Skin epidermis (tissue), 12 donors: ENCODE data around the gene ZBTB12.
"Not testable (repeated sequence)": the region's sequence is repeated elsewhere in the genome, so short reads cannot be mapped to it uniquely, and the experiment has no call there.

Experiments used
- H3K27ac ChIP-seq, 21 experiments: fragments of 200-600 bp; sonication (generic) in 11 of 21; one replicate each; pipeline ENCODE4 v1.5.0; 2020; ENCODE audit warnings: mild to moderate bottlenecking in 3 of 21, inconsistent platforms in 2 of 21, moderate library complexity in 2 of 21
- H3K4me3 ChIP-seq, 7 experiments: fragments of 200-600 bp; sonication (generic) in 2 of 7; one replicate each; pipeline ENCODE4 v1.5.0; 2020; ENCODE audit warnings: inconsistent platforms in 2 of 7, mild to moderate bottlenecking in 2 of 7, moderate library complexity in 1 of 7

Gene ZBTB12

DNA sequence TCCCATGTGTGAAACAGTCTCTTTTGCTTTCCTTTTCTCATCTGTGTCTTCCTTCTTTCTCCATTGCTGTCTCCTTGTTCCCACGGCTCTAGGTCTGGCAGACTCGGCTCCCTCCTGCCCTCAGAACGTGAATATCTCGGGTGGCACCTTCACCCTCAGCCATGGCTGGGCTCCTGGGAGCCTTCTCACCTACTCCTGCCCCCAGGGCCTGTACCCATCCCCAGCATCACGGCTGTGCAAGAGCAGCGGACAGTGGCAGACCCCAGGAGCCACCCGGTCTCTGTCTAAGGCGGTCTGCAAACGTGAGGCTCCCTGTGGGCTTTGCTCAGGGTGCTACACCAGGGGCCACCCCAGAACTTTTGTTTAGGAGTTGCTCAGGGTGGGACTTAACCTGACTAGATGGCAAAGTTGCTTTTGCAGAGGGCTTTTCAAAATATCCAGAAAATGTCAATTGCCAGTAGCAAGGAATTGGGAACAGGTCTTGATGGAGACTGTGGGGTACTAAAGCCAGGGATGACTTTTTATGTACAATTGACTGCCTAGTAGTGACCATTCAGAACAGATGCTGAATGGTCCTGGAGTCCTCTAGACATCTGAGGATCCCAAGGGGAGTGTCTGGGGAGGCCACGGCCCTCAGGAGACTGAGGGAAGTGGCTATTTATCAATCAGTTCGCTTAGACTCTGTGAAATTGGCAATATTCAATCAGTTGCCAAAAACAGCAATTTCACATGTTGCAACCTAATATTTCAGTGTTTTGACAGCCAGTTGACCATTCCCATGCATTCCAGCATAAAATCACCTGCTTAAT lies 26.2 kb upstream of the ZBTB12 start:
- H3K4me3 ChIP-seq, result peak overlapping the region in 3 of 7 experiments; percentile 6 to 34 (median 11)
- H3K27ac ChIP-seq, result peak overlapping the region in 11 of 21 experiments; percentile 8 to 76 (median 43)

DNA sequence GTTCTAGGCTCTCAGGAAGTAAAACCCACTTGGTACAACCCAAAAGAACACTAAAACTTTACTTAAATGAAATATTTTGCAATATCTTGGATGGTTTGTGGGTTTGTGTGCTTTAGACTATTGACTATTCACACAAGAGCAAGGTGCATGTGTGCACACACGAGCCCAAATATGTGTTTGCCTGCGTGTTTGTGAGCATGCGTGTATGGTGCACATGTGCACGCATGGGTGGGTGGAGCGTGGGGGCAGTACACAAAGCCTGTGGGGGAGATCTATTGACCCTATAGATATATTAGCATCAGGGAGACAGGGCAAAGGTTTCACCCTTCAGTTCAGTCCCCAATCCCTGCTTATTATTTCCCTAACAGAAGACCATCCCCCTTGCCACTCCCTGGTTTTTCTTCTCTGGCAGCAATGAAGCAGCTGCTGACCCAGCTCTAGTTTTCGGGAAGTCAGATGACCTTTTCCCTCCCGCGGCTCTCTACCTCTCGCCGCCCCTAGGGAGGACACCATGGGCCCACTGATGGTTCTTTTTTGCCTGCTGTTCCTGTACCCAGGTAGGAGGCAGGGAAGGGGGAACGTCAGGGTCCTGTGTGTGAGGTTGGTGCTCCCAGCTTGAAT lies 25.5 kb upstream of the ZBTB12 start, which contains the start of gene C2:
TSS of gene C2 (plus strand) at position 476 of the 621 bp plus-strand sequence. CDS start at position 512, 36 bp downstream.
- Histone ChIP-seq H3K27ac (peak within 1 kb of the TSS in 12 of 21 experiments; percentile 8 to 76 (median 39)), H3K4me3 (peak within 1 kb of the TSS in 3 of 7 experiments; percentile 6 to 34 (median 11))

DNA sequence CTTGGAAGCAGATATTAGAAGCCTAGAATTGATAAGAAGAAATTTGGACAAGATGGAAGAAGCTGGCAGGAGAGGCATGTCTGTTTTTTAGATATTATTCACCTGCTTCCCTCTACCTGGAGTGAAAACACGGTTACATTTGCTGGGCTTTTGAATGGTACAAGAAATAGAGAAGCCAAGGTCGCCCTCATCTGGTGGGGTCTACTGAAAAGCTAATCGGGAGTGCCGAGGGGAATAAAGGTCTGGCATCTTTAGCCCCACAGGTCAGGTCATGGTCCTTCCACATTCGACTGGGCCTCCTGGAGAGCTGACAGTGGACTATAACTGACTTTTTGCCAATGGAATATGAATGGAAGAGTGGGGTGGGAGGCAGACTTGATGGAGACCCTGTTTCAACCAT lies 21.1 kb upstream of the ZBTB12 start:
- Histone ChIP-seq H3K27ac (no peak overlapping the region), H3K4me3 (no peak overlapping the region)

DNA sequence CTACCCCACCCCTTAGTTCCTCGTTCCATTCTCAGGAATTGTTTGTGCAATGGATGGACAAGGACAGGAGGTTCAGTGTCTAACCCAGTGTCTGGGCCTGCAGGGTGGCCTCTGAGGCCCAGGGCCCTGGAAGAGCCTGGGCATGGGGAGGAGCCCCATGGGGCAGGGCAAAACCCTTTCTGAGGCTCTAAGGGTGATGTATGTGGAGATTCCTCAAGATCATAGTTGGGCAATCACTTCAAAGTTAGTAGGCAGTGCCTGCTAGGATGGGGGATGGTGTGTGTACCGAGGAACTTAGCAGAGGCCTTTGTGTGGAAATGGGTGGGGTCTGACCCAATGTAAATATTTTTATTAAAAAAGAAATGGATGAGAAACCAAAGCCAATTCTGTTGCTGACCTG lies 18.9 kb upstream of the ZBTB12 start:
- Histone ChIP-seq H3K4me3 (no peak overlapping the region), H3K27ac (no peak overlapping the region)

DNA sequence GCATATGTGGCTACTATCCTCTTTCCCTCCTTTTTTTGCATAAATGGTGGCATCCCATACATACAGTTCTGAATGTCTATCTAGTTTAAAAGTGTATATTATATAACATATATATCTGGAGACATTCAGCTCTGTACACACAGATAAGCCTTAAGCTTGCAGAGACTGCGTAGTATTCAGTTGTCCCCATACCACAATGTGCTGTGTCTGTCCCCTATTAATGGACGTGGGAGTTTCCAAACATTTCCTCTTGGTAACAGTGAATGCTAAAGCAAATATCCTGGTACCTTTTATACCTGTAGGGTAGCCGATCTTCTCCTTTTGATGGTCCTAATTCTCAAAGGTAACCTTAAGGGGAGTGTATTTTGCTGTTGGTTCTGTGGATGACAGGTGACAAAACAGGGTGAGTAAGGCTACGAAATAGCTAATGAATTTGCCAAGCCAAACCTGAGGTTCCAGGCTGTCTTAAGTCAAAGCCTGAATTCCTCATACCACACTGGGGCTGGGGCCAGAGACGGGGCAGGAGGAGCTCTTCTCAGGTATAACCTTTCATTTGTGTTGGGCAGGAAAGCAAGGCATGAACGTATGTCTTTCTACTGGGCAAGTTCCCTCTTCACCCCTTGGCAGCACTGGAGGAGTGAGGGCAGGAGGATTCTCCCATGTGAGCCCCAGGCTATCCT lies 17.9 kb upstream of the ZBTB12 start:
- Histone ChIP-seq H3K27ac (no peak overlapping the region), H3K4me3 (no peak overlapping the region)

DNA sequence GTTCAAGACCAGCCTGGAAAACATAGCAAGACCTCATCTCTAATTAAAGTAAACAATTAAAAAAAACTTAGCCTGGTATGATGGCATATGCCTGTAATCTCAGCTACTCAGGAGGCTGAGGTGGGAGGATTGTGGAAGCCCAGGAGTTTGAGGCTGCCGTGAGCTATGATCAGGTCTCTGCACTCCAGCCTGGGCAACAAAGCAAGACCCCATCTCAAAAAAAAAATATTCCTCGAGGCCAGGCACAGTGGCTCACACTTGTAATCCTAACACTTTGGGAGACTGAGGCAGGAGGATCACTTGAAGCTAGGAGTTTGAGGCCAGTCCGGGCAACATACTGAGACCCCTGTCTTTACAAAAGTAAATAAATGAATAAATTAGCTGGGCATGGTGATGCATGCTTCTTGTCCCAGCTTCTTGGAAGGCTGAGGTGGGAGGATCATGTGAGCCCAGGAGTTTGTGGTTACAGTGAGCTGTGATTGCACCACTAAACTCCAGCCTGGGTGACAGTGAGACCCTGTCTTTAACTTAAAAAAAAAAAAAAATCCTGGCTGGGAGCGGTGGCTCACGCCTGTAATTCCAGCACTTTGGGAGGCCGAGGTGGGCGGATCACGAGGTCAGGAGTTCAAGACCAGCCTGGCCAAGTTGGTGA lies 16.3 kb upstream of the ZBTB12 start:
- H3K4me3 ChIP-seq, result no peak overlapping the region
- H3K27ac ChIP-seq, result no peak overlapping the region

DNA sequence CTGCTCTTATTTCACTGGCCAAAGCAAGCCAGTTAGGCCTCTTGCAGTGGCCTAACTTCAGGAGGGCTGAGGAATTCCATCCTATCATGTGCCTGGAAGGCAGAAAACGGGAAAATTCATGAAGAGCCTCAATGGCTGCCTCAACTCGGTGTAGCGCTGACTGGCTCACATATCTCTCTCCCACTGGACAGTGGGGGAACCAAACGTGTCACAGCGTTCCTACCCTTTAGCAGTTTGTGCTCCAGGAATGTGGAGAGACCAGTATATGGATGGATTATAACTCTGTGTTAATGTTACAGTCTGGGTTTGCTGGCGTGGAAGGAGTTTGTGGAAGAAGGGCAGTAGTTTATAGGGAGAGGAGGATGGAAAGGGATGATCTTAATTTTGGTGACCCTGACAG lies 13.9 kb upstream of the ZBTB12 start:
- Histone ChIP-seq H3K27ac (no peak overlapping the region), H3K4me3 (no peak overlapping the region)

DNA sequence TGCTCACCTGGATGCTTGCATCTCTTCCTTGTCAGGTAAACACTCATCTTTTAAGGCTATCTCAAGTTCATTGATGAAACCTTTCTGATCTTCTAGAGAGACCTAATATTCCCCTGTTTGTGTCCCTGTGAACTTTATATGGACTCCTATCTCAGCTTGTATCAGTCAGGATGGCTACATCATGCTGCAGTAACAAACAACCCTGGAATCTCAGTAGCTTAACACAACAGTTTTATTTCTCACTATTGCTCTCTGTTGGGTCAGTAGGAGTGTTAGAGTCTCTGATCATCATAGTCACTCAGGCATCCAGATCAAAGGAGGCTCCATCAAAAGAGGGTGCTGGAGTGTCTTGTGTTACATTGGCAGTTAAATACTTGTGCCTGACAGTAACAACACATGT lies 13.5 kb upstream of the ZBTB12 start:
- no peak overlapping the region for H3K4me3 ChIP-seq
- no peak overlapping the region for H3K27ac ChIP-seq

DNA sequence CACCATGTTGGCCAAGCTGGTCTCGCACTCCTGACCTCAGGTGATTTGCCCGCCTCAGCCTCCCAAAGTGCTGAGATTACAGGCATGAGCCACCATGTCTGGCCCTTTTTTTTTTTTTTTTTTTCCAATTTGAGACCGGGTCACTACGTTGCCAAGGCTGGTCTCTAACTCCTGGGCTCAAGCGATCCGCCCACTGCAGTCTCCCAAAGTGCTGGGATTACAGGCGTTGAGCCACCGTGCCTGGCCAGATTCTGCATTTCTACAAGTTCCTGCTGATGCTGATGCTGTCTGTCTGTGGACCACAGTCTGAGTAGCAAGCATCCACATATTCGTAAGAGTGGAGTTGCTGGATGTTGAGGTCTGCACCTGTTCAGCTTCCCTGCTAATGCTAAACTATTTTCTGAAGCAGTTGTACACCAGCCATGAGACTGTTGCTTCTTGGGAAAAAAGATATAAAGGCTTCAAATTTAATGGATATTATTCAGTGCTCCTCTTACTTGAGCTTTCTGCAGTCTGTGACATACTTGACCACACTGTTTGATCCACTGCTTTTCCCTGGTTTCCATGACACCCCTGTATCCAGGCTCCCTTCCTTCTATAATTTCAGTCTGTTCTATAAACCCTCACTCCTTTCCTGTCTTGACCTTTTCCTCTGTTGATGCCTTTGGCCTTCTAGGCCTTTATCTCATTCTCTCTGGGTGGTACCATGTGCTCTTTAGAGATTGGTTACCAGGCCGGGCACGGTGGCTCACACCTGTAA lies 10.1 kb upstream of the ZBTB12 start:
- Histone ChIP-seq H3K27ac (peak overlapping the region in 1 of 21 experiments; percentile 44), H3K4me3 (no peak overlapping the region)

DNA sequence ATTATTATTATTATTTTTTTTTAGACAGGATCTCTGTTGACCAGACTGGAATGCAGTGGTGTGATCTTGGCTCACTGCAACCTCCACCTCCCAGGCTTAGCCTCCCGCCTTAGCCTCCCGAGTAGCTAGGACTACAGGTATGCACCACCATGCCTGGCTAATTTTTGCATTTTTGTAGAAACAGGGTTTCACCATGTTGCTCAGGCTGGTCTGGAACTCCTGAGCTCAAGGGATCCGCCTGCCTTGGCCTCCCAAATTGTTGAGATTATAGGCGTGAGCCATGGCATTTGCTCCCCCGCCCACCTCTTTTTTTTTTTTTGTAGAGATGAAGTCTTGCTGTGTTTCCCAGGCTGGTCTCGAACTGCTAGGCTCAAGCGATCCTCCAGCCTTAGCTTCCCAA lies 7.4 kb upstream of the ZBTB12 start:
- H3K27ac ChIP-seq, H3K4me3 ChIP-seq: not testable (repeated sequence)

DNA sequence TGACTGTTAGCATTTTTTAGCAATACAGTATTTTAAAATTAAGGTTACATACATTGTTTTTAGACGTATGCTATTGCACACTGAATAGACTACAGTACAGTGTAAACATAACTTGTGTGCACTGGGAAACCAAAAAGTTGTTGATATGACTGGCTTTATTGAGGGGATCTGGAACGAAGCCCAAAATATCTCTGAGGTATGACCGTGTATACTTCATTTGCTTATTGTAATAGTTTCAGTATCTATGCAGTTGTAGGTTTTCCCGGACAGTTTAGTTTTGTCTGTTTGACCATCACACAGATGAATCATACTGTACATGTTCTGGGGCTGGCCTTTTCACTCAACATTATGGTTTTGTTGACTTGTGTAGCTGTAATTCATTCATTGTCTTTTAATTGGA lies 6.9 kb upstream of the ZBTB12 start:
- no peak overlapping the region for H3K4me3 ChIP-seq
- no peak overlapping the region for H3K27ac ChIP-seq

DNA sequence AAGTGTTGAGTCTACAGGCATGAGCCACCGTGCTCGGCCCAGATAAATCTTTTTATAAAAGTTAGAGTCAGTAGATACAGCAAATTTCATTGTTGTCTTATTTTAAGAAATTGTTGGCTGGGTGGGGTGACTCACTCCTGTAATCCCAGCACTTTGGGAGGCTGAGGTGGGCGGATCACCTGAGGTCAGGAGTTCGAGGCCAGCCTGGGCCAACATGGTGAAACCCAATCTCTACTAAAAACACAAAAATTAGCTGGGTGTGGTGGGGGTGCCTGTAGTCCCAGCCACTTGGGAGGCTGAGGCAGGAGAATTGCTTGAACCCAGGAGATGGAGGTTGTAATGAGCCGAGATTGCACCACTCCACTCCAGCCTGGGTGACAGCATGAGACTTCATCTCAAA lies 6.4 kb upstream of the ZBTB12 start:
- H3K27ac ChIP-seq, H3K4me3 ChIP-seq: not testable (repeated sequence)

DNA sequence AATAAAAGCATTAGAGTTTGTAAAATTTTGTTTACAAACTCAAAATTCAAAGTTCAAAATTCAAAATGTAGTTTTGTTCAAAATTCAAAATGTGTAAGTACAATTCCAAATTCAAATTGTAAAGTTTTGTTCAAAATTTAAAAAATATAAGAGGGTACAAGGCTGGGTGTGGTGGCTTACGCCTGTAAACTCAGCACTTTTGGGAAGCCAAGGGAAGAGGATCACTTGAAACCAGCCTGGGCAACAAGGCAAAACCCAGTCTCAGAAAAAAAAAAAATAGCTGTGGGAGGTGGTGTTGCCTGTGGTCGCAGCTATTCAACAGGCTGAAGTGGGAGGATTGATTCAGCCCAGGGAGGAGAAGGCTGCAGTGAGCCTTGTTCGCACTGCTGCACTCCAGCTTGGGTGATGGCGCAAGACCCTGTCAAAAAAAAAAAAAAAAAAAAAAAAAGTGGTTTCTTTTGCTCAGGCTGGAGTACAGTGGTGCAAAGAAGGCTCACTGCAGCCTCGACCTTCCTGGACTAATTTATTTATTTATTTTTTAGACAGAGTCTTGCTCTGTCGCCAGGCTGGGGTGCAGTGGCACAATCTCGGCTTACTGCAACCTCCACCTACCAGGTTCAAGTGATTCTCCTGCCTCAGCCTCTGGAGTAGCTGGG lies 5.4 kb upstream of the ZBTB12 start:
- Histone ChIP-seq H3K4me3 (no peak overlapping the region), H3K27ac (no peak overlapping the region)

DNA sequence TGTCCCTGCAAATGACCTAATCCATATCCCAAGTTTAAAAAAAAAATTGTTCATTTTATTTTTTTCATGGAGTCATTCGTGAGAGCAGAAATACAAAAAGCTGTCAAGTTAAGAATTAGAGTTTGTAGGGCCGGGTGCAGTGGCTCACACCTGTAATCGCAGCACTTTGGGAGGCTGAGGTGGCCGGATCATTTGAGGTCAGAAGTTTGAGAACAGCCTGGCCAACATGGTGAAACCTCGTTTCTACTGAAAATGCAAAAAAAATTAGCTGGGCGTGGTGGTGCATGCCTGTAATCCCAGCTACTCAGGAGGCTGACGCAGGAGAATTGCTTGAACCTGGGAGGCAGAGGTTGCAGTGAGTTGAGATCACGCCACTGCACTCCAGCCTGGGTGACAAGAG lies 4.8 kb upstream of the ZBTB12 start:
- not testable (repeated sequence) for H3K4me3 ChIP-seq, H3K27ac ChIP-seq

DNA sequence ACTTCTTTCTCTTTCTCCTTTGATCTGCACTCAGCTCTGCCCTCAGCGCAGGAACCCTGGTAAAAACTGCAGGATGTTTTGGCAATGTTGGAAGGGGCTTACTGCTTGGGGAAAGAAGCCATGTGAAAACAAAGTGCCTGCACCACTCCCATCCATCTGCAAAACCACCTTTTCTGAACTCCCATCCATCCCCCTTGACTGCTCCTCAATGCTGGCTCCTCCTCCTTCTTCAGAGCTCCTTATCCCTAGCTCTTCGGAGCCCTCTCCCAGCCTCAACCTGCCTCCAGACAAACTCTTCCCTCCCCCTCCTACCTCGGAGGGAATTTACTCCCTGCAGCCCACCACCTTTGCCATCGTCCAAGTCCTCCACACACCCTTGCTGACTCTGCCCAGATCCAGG lies 4.2 kb upstream of the ZBTB12 start:
- Histone ChIP-seq H3K4me3 (no peak overlapping the region), H3K27ac (no peak overlapping the region)

DNA sequence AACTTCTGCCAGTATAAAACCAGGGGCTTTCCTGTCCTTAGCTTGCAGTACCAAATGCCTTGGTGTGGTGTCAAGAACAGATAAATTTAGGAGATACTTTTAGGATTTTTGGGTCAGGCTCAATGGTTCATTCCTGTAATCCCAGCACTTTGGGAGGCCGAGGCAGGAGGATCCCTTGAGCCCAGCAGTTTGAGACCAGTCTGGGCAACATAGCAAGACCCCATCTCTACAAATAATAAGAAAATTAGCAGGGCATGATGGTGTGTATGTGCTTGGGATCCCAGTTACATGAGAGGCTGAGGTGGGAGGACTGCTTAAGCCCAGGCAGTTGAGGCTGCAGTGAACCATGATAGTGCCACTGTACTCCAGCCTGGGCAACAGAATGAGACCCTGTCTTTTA lies 3.2 kb upstream of the ZBTB12 start:
- Histone ChIP-seq H3K4me3 (no peak overlapping the region), H3K27ac (no peak overlapping the region)

DNA sequence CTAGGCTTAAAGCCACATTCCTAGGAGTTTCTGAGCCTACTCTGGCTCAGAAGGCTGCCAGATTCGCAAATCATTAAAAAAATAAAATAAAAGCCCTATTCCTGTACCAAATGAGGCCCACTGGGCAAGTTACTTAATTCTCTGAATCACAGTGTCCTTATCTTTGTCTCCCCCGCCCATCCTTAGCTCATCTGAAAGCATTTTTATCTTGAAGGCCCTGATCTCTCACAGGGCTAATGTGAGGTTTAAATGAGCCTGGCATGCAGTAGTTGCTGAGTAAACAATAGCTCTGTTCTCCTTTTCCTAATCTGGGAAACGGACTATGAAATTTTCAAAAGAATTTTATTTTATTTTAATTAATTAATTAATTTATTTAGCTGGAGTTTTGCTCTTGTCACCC lies 2.1 kb upstream of the ZBTB12 start:
- Histone ChIP-seq H3K27ac (no peak overlapping the region), H3K4me3 (no peak overlapping the region)

DNA sequence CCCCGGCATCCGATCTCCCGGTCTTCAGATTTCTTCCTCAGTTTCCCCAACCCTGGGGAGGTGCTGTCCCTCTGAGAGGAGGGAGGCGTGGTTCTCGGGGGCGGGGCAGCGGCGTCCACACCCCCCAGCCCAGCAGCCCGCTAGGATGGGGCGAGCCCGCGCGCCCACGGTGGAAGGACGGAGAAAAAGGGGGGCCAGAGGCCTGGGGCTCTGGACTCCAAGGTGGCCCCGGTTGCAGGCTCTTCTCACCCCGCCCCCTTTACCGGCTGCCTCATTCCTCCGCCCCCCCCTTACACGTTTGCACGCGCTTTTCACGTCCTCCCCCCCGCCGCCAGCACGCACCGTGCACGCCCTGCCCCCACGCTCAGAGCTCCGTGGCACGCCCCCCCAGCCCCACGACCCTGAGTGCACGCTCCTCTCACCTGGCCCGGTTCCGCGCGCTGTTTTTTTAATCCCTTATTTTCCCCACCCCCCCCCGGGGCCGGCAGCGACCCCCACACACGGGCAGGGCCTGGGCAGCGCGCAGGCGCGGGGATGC lies 402 bp downstream of the ZBTB12 start:
- Histone ChIP-seq H3K27ac (peak overlapping the region in 19 of 21 experiments; percentile 37 to 91 (median 76)), H3K4me3 (peak overlapping the region; percentile 45 to 67 (median 57))
